HEK293 (cell line): Measurements from ENCODE around the gene SLC1A2.

ENCODE experiments used
- CTCF ChIA-PET: fragments of 350-600 bp; formaldehyde crosslinking; extraction: SDS; loops from one replicate; lab custom pipeline; 2021; ENCODE audit warnings: antibody characterized with exemption; lab: Yijun Ruan, JAX
- POLR2A ChIA-PET: fragments of 300-600 bp; formaldehyde crosslinking; extraction: SDS; loops from one replicate; lab custom pipeline; 2020; ENCODE audit warnings: antibody characterized with exemption, inconsistent platforms; lab: Yijun Ruan, JAX
- H3K27ac ChIP-seq: fragments of 200-500 bp; sonication (Bioruptor generic); 2 replicates; pipeline ENCODE4 v1.5.1; 2014; ENCODE audit warnings: low read depth, low read length, control low read depth, inconsistent platforms; ENCODE audit errors: extremely low read depth
- H3K36me3 ChIP-seq, 2 experiments: fragments of 200-500 bp in 1 of 2; sonication (Bioruptor generic) in 1 of 2; 1 replicate in 1 of 2; 2 replicates in 1 of 2; pipeline ENCODE4 v1.5.1; 2014 to 2017; ENCODE audit warnings: inconsistent platforms in 2 of 2, low read length in 2 of 2; ENCODE audit not compliant: control insufficient read depth in 2 of 2, insufficient read depth in 1 of 2
- H3K4me1 ChIP-seq: fragments of 200-500 bp; sonication (Bioruptor generic); 2 replicates; pipeline ENCODE4 v1.5.1; 2014; ENCODE audit warnings: mild to moderate bottlenecking, low read length, inconsistent platforms; ENCODE audit not compliant: control insufficient read depth, insufficient read depth
- H3K4me3 ChIP-seq: 2 replicates; pipeline ENCODE4 v1.5.1; 2011; ENCODE audit warnings: low read depth, mild to moderate bottlenecking, control low read depth, low read length, moderate library complexity
- H3K9me3 ChIP-seq: fragments of 200-500 bp; sonication (Bioruptor generic); 2 replicates; pipeline ENCODE4 v1.5.1; 2014; ENCODE audit warnings: low read depth, low read length, inconsistent platforms; ENCODE audit not compliant: control insufficient read depth, insufficient read depth
- KLF8 ChIP-seq: fragments of 450-650 bp; formaldehyde crosslinking; IDR thresholded peaks from 2 replicates; pipeline ENCODE4 v1.5.1; 2016; ENCODE audit warnings: missing biosample characterization, missing genetic modification characterization
- PRDM10 ChIP-seq: fragments of 450-650 bp; formaldehyde crosslinking; IDR thresholded peaks from 2 replicates; pipeline ENCODE4 v1.5.1; 2016; ENCODE audit warnings: missing biosample characterization, missing genetic modification characterization
- ZBTB17 ChIP-seq: fragments of 450-650 bp; formaldehyde crosslinking; IDR thresholded peaks from 2 replicates; pipeline ENCODE4 v1.5.1; 2016; ENCODE audit warnings: missing biosample characterization, missing genetic modification characterization
- ZFP41 ChIP-seq: fragments of 450-650 bp; formaldehyde crosslinking; IDR thresholded peaks from 2 replicates; pipeline ENCODE4 v1.5.1; 2016; ENCODE audit warnings: missing biosample characterization, missing genetic modification characterization, borderline replicate concordance
- ZNF223 ChIP-seq: fragments of 450-650 bp; formaldehyde crosslinking; IDR thresholded peaks from 2 replicates; pipeline ENCODE4 v1.5.1; 2016; ENCODE audit warnings: missing biosample characterization, missing genetic modification characterization
- ZNF248 ChIP-seq: fragments of 450-650 bp; formaldehyde crosslinking; IDR thresholded peaks from 2 replicates; pipeline ENCODE4 v1.5.1; 2017; ENCODE audit warnings: missing biosample characterization, missing genetic modification characterization
- ZNF311 ChIP-seq: fragments of 450-650 bp; formaldehyde crosslinking; IDR thresholded peaks from 2 replicates; pipeline ENCODE4 v1.5.1; 2017; ENCODE audit warnings: missing biosample characterization, missing genetic modification characterization, borderline replicate concordance
- ZNF341 ChIP-seq: fragments of 450-650 bp; formaldehyde crosslinking; IDR thresholded peaks from 2 replicates; pipeline ENCODE4; 2016; ENCODE audit warnings: low read depth, missing biosample characterization, missing genetic modification characterization
- ZNF362 ChIP-seq: fragments of 450-650 bp; formaldehyde crosslinking; IDR thresholded peaks from 2 replicates; pipeline ENCODE4 v1.5.1; 2016; ENCODE audit warnings: missing biosample characterization, missing genetic modification characterization
- ZNF416 ChIP-seq: fragments of 450-650 bp; formaldehyde crosslinking; IDR thresholded peaks from 2 replicates; pipeline ENCODE4 v1.5.1; 2016; ENCODE audit warnings: missing biosample characterization, missing genetic modification characterization
- ZNF473 ChIP-seq: fragments of 450-650 bp; formaldehyde crosslinking; IDR thresholded peaks from 2 replicates; pipeline ENCODE4 v1.5.1; 2017; ENCODE audit warnings: missing biosample characterization, missing genetic modification characterization
- ZNF514 ChIP-seq: fragments of 450-650 bp; formaldehyde crosslinking; IDR thresholded peaks from 2 replicates; pipeline ENCODE4 v1.5.1; 2016; ENCODE audit warnings: missing biosample characterization, missing genetic modification characterization
- ZNF549 ChIP-seq: fragments of 450-650 bp; IDR thresholded peaks from 2 replicates; pipeline ENCODE4 v1.5.1; 2018; ENCODE audit warnings: missing biosample characterization, missing genetic modification characterization, mild to moderate bottlenecking, inconsistent platforms, moderate library complexity
- ZNF645 ChIP-seq: fragments of 450-650 bp; formaldehyde crosslinking; IDR thresholded peaks from 2 replicates; pipeline ENCODE4; 2016; ENCODE audit warnings: missing biosample characterization, missing genetic modification characterization
- ZNF658 ChIP-seq: fragments of 450-650 bp; formaldehyde crosslinking; IDR thresholded peaks from 2 replicates; pipeline ENCODE4; 2016; ENCODE audit warnings: missing biosample characterization, missing genetic modification characterization
- ZNF660 ChIP-seq: fragments of 450-650 bp; IDR thresholded peaks from 2 replicates; pipeline ENCODE4 v1.5.1; 2018; ENCODE audit warnings: missing biosample characterization, mild to moderate bottlenecking, missing genetic modification characterization
- ZNF768 ChIP-seq: fragments of 450-650 bp; formaldehyde crosslinking; IDR thresholded peaks from 2 replicates; pipeline ENCODE4 v1.5.1; 2018; ENCODE audit warnings: missing biosample characterization, mild to moderate bottlenecking, missing genetic modification characterization

SLC1A2 gene

GRCh38 chr11:35327829-35328228 is 91.5 kb downstream of the SLC1A2 start:
- Histone ChIP-seq H3K4me3 (no peak overlapping the region), H3K9me3 (no peaks in the 10 kb centered on the region), H3K4me1 (no peaks in the 10 kb centered on the region), H3K27ac (no peak overlapping the region), H3K36me3 (no peaks in the 10 kb centered on the region)
- CTCF ChIA-PET, result interaction anchor here (0.5 to 1.1 kb wide), 4 partner anchors 17 to 178 kb away, joined by 3 to 4 read pairs (median 4); no protein-coding TSS in a partner anchor
- POLR2A ChIA-PET, result interaction anchor here (0.6 kb wide), 1 partner anchor 159 kb away, joined by 3 read pairs; no protein-coding TSS in a partner anchor
- TF ChIP-seq ZBTB17 (tag by site-specific recombination) (no peak), ZNF248 (tag by site-specific recombination) (no peak), ZNF416 (tag by site-specific recombination) (no peak), ZNF514 (tag by site-specific recombination) (no peak), ZNF341 (tag by site-specific recombination) (no peak), ZNF223 (tag by site-specific recombination) (no peak), ZFP41 (tag by site-specific recombination) (no peak), PRDM10 (tag by site-specific recombination) (no peak), ZNF645 (tag by site-specific recombination) (no peak)

- ChIA-PET CTCF (interaction anchor here (0.7 kb wide), 1 partner anchor 827 kb away, joined by 3 read pairs; no protein-coding TSS in a partner anchor), POLR2A (no interaction called here)
- no peak overlapping the region for H3K27ac ChIP-seq
- no peaks in the 10 kb centered on the region for H3K4me1 ChIP-seq
- no peak overlapping the region for H3K4me3 ChIP-seq
- no peak for TF ChIP-seq ZNF311
- no peak for TF ChIP-seq ZNF473 (tag by site-specific recombination)
- no peak for TF ChIP-seq ZNF549
- TF ChIP-seq KLF8 (tag by site-specific recombination), result no peak
- no peak for TF ChIP-seq ZNF660 (tag by site-specific recombination)
- no peak for TF ChIP-seq ZNF658 (tag by site-specific recombination)
- no peak for TF ChIP-seq ZNF362 (tag by site-specific recombination)
- no peak for TF ChIP-seq ZNF768 (tag by site-specific recombination)
- TF ChIP-seq, all 188 proteins: peak for 0
- H3K36me3 ChIP-seq, result no peaks in the 10 kb centered on the region
- no peaks in the 10 kb centered on the region for H3K9me3 ChIP-seq
Measured at GRCh38 chr11:35326266-35326879, 93.0 kb downstream of the SLC1A2 start.
